Mucosa of stomach (tissue), 1 donor: ENCODE measurements around the gene C2CD2L.
"Not testable (repeated sequence)": the region's sequence is repeated elsewhere in the genome, so short reads cannot be mapped to it uniquely, and the experiment has no call there.

ENCODE experiments used
- H3K27me3 ChIP-seq: one replicate; pipeline ENCODE4 v1.7.0; 2013; ENCODE audit warnings: mild to moderate bottlenecking, low read length; ENCODE audit not compliant: control insufficient read depth, insufficient read depth
- H3K36me3 ChIP-seq: one replicate; pipeline ENCODE4 v1.7.0; 2013; ENCODE audit warnings: low read length; ENCODE audit not compliant: control insufficient read depth, insufficient read depth
- H3K4me1 ChIP-seq: one replicate; pipeline ENCODE4 v1.7.0; 2013; ENCODE audit warnings: mild to moderate bottlenecking, low read length; ENCODE audit not compliant: control insufficient read depth, insufficient read depth
- H3K4me3 ChIP-seq: one replicate; pipeline ENCODE4 v1.7.0; 2013; ENCODE audit warnings: low read length
- H3K9ac ChIP-seq: one replicate; pipeline ENCODE4 v1.7.0; 2013; ENCODE audit warnings: mild to moderate bottlenecking, low read length, moderate library complexity
- H3K9me3 ChIP-seq: one replicate; pipeline ENCODE4 v1.7.0; 2013; ENCODE audit warnings: mild to moderate bottlenecking, low read length, moderate library complexity; ENCODE audit not compliant: control insufficient read depth
- donor health status: Pancreatic carcinoma.

The C2CD2L gene

GRCh38 chr11:119106564-119107537, at the start of gene C2CD2L:
Gene C2CD2L (plus strand): TSS chr11:119107344. CDS start chr11:119107742, 398 bp downstream.
- H3K27me3 ChIP-seq = no peaks in the 10 kb centered on the region
- H3K9ac ChIP-seq = peak within 1 kb of the TSS; percentile 67
- peaks cover 27% of the 10 kb centered on the region for H3K4me1 ChIP-seq
- H3K36me3 ChIP-seq = peaks cover 6% of the 10 kb centered on the region
- H3K4me3 ChIP-seq = peak within 1 kb of the TSS; percentile 87
- no peaks in the 10 kb centered on the region for H3K9me3 ChIP-seq

GRCh38 chr11:119059128-119059527, 48.0 kb upstream of the C2CD2L start:
- not testable (repeated sequence) for H3K4me3 ChIP-seq, H3K9ac ChIP-seq, H3K27me3 ChIP-seq, H3K36me3 ChIP-seq, H3K9me3 ChIP-seq
- H3K4me1 ChIP-seq = peaks cover 20% of the 10 kb centered on the region

GRCh38 chr11:119061256-119061655, 45.9 kb upstream of the C2CD2L start:
- Histone ChIP-seq H3K9ac (no peak overlapping the region), H3K36me3 (no peaks in the 10 kb centered on the region), H3K4me1 (peaks cover 8% of the 10 kb centered on the region), H3K4me3 (no peak overlapping the region), H3K9me3 (no peaks in the 10 kb centered on the region), H3K27me3 (no peaks in the 10 kb centered on the region)

GRCh38 chr11:119062779-119063178, 44.4 kb upstream of the C2CD2L start:
- no peaks in the 10 kb centered on the region for H3K36me3 ChIP-seq
- peaks cover 10% of the 10 kb centered on the region for H3K4me1 ChIP-seq
- H3K27me3 ChIP-seq = no peaks in the 10 kb centered on the region
- no peak overlapping the region for H3K4me3 ChIP-seq
- H3K9me3 ChIP-seq = no peaks in the 10 kb centered on the region
- H3K9ac ChIP-seq = no peak overlapping the region

- H3K36me3 ChIP-seq = no peaks in the 10 kb centered on the region
- H3K9me3 ChIP-seq = no peaks in the 10 kb centered on the region
- H3K27me3 ChIP-seq = no peaks in the 10 kb centered on the region
- H3K4me1 ChIP-seq = peaks cover 10% of the 10 kb centered on the region
- no peak overlapping the region for H3K9ac ChIP-seq
- H3K4me3 ChIP-seq = no peak overlapping the region
Measured at GRCh38 chr11:119065369-119065768, 41.8 kb upstream of the C2CD2L start.

GRCh38 chr11:119067371-119068222, 39.5 kb upstream of the C2CD2L start, which contains the start of gene VPS11:
Gene VPS11 (plus strand): TSS chr11:119067818. CDS start chr11:119067824, 6 bp downstream.
- H3K4me1 ChIP-seq = peaks cover 8% of the 10 kb centered on the region
- H3K9ac ChIP-seq = peak within 1 kb of the TSS; percentile 95
- no peaks in the 10 kb centered on the region for H3K36me3 ChIP-seq
- H3K9me3 ChIP-seq = no peaks in the 10 kb centered on the region
- H3K27me3 ChIP-seq = no peaks in the 10 kb centered on the region
- H3K4me3 ChIP-seq = peak within 1 kb of the TSS; percentile 98

GRCh38 chr11:119077839-119078238, 29.3 kb upstream of the C2CD2L start:
- Histone ChIP-seq H3K27me3 (no peaks in the 10 kb centered on the region), H3K36me3 (peaks cover 23% of the 10 kb centered on the region), H3K9ac (no peak overlapping the region), H3K4me3 (no peak overlapping the region), H3K9me3 (no peaks in the 10 kb centered on the region), H3K4me1 (no peaks in the 10 kb centered on the region)

- H3K36me3 ChIP-seq = peaks cover 23% of the 10 kb centered on the region
- H3K4me1 ChIP-seq = no peaks in the 10 kb centered on the region
- H3K9me3 ChIP-seq = no peaks in the 10 kb centered on the region
- H3K9ac ChIP-seq = no peak overlapping the region
- no peaks in the 10 kb centered on the region for H3K27me3 ChIP-seq
- no peak overlapping the region for H3K4me3 ChIP-seq
Measured at GRCh38 chr11:119078675-119079420, 28.3 kb upstream of the C2CD2L start.

- no peaks in the 10 kb centered on the region for H3K27me3 ChIP-seq
- H3K9me3 ChIP-seq = no peaks in the 10 kb centered on the region
- peaks cover 21% of the 10 kb centered on the region for H3K36me3 ChIP-seq
- no peak overlapping the region for H3K9ac ChIP-seq
- no peak overlapping the region for H3K4me3 ChIP-seq
- peaks cover 14% of the 10 kb centered on the region for H3K4me1 ChIP-seq
Measured at GRCh38 chr11:119081682-119082260, 25.4 kb upstream of the C2CD2L start.

- H3K9ac ChIP-seq = peak within 1 kb of the TSS; percentile 76
- no peaks in the 10 kb centered on the region for H3K9me3 ChIP-seq
- H3K36me3 ChIP-seq = peaks cover 13% of the 10 kb centered on the region
- H3K27me3 ChIP-seq = no peaks in the 10 kb centered on the region
- H3K4me1 ChIP-seq = peaks cover 14% of the 10 kb centered on the region
- H3K4me3 ChIP-seq = peak within 1 kb of the TSS; percentile 81
Measured at GRCh38 chr11:119084663-119085436, 22.3 kb upstream of the C2CD2L start, which contains the start of gene HMBS. Gene HMBS (plus strand): TSS chr11:119084881. CDS start chr11:119085034, 153 bp downstream.
